ENCODE measurements around the gene RFX6. TPM values are rescaled to one million over a fixed set of nuclear protein-coding genes. Genes with fewer than 3 reads are reported as not detected.

RFX6 gene
- total RNA-seq, 2 donors from 2014 or later, result 0.66 to 1.6 TPM

- Histone ChIP-seq H3K9me3 (no peaks in the 10 kb centered on the region), H3K36me3 (replicated peaks in 1 of 2; ENCODE audit: insufficient read depth in 1 of 2, low read depth in 2 of 2) (no peaks in the 10 kb centered on the region), H3K27ac (peak overlapping the region in 1 of 4 donors; percentile 8), H3K27me3 (no peaks in the 10 kb centered on the region), H3K4me3 (no peak overlapping the region), H3K4me1 (peaks cover 13% of the 10 kb centered on the region)
- 30 to 37% methylated on average over 7 of the region's 7 CpGs for WGBS, 2 donors
- no peak for TF ChIP-seq POLR2A (IDR thresholded peaks at IDR 0.05)
- no peak for TF ChIP-seq CTCF (IDR thresholded peaks at IDR 0.05)
- DNase-seq (no peak), ATAC-seq (no peak)
- intact Hi-C loops (cut with DNase I), result no loop called here
Measured at GRCh38 chr6:116955773-116956172, 78.7 kb downstream of the RFX6 start.

GRCh38 chr6:116963972-116964371 lies 86.9 kb downstream of the RFX6 start:
- 50 to 71% methylated on average over 1 of the region's 1 CpG for WGBS, 2 donors
- H3K36me3 ChIP-seq (replicated peaks in 1 of 2; ENCODE audit: insufficient read depth in 1 of 2, low read depth in 2 of 2), result no peaks in the 10 kb centered on the region
- intact Hi-C loops (cut with DNase I), result loop anchor here (10.0 kb wide), 1 partner anchor 179 kb away; no protein-coding TSS in a partner anchor
- no peak overlapping the region for H3K4me3 ChIP-seq
- DNase-seq, result no peak
- TF ChIP-seq CTCF (IDR thresholded peaks at IDR 0.05), result no peak
- TF ChIP-seq POLR2A (IDR thresholded peaks at IDR 0.05), result no peak
- H3K27ac ChIP-seq, result no peak overlapping the region
- H3K4me1 ChIP-seq, result no peaks in the 10 kb centered on the region
- no peak for ATAC-seq
- H3K9me3 ChIP-seq, result no peaks in the 10 kb centered on the region
- no peaks in the 10 kb centered on the region for H3K27me3 ChIP-seq

- H3K4me3 ChIP-seq, result no peak overlapping the region
- H3K9me3 ChIP-seq, result no peaks in the 10 kb centered on the region
- ATAC-seq, result no peak
- no peaks in the 10 kb centered on the region for H3K4me1 ChIP-seq
- 55 to 56% methylated on average over 6 of the region's 6 CpGs for WGBS, 2 donors
- H3K27me3 ChIP-seq, result peaks cover 0 to 3% of the 10 kb centered on the region in 2 donors
- no peaks in the 10 kb centered on the region for H3K36me3 ChIP-seq (replicated peaks in 1 of 2; ENCODE audit: insufficient read depth in 1 of 2, low read depth in 2 of 2)
- intact Hi-C loops (cut with DNase I), result loop anchor here (10.0 kb wide), 1 partner anchor 182 kb away; no protein-coding TSS in a partner anchor
- TF ChIP-seq CTCF (IDR thresholded peaks at IDR 0.05) (no peak), POLR2A (IDR thresholded peaks at IDR 0.05) (no peak)
- H3K27ac ChIP-seq, result no peak overlapping the region
- DNase-seq, result no peak
Measured at GRCh38 chr6:116966675-116967576, 89.9 kb downstream of the RFX6 start.

- intact Hi-C loops (cut with DNase I), result loop anchor here (10.0 kb wide), 1 partner anchor 185 kb away; no protein-coding TSS in a partner anchor
- Histone ChIP-seq H3K9me3 (no peaks in the 10 kb centered on the region), H3K36me3 (replicated peaks in 1 of 2; ENCODE audit: insufficient read depth in 1 of 2, low read depth in 2 of 2) (no peaks in the 10 kb centered on the region), H3K27me3 (peaks cover 0 to 3% of the 10 kb centered on the region in 2 donors), H3K4me3 (no peak overlapping the region), H3K4me1 (no peaks in the 10 kb centered on the region), H3K27ac (no peak overlapping the region)
- TF ChIP-seq CTCF (IDR thresholded peaks at IDR 0.05), result peak; percentile 31 to 73 (median 63)
- TF ChIP-seq POLR2A (IDR thresholded peaks at IDR 0.05), result no peak
- 22 to 24% methylated on average over 5 of the region's 5 CpGs for WGBS, 2 donors
- DNase-seq (peak; percentile 20 to 57 (median 36)), ATAC-seq (peak; percentile 82)
Measured at GRCh38 chr6:116969211-116969863, 92.3 kb downstream of the RFX6 start.

All from body of pancreas (tissue), 4 donors.